ENCODE results near the gene MICAL3. TPM values are rescaled to one million over a fixed set of nuclear protein-coding genes. Genes with fewer than 3 reads are reported as not detected.

The MICAL3 gene
- total and polyA plus RNA-seq, 2 of the 8 experiments (the other 6 are each of a cell fraction or from before 2014, with no cell fraction given): 8.3 to 41.8 TPM

GRCh38 chr22:17953147-17953546 lies 71.2 kb downstream of the MICAL3 start (continued):
- no peak for TF ChIP-seq CHD7 (IDR thresholded peaks at IDR 0.05; ENCODE audit: insufficient replicate concordance, low read length)
- no peak for TF ChIP-seq ZNF274 (IDR thresholded peaks at IDR 0.05; ENCODE audit: borderline replicate concordance, extremely low read depth, low read length)
- TF ChIP-seq MAFK (IDR thresholded peaks at IDR 0.05; ENCODE audit: low read depth, low read length): no peak
- TF ChIP-seq HDAC2 (IDR thresholded peaks at IDR 0.05; ENCODE audit: borderline replicate concordance in 1 of 2, low read depth in 2 of 2, low read length in 2 of 2): no peak
- TF ChIP-seq NRF1 (IDR thresholded peaks at IDR 0.05; ENCODE audit: low read depth, low read length): no peak
- no peak for TF ChIP-seq BRCA1 (IDR thresholded peaks at IDR 0.05; ENCODE audit: low read depth, low read length)
- TF ChIP-seq GTF2F1 (IDR thresholded peaks at IDR 0.05; ENCODE audit: borderline replicate concordance, low read depth, low read length): no peak
- no peak for TF ChIP-seq KDM1A (IDR thresholded peaks at IDR 0.05; ENCODE audit: borderline replicate concordance, low read length)
- no peak for TF ChIP-seq CHD2 (IDR thresholded peaks at IDR 0.05; ENCODE audit: low read length)
- no peak for TF ChIP-seq SUZ12 (IDR thresholded peaks at IDR 0.05; ENCODE audit: low read length)
